ENCODE measurements around the gene SHFL.
A peak's percentile ranks its signal among the peaks of the same experiment; 100 is the strongest.

SHFL gene

GRCh38 chr19:10085641-10086590 is at the start of gene SHFL:
Gene SHFL (plus strand): TSS chr19:10086317. CDS start chr19:10086428, 111 bp downstream.
- FAIRE-seq = no peak

GRCh38 chr19:10036601-10037071 is 49.5 kb upstream of the SHFL start:
- no peak for FAIRE-seq

GRCh38 chr19:10037367-10037766 is 48.8 kb upstream of the SHFL start:
- no peak for FAIRE-seq

GRCh38 chr19:10037809-10038208 is 48.3 kb upstream of the SHFL start:
- FAIRE-seq = no peak

GRCh38 chr19:10043286-10043927 is 42.7 kb upstream of the SHFL start:
- no peak for FAIRE-seq

GRCh38 chr19:10044390-10044789 is 41.7 kb upstream of the SHFL start:
- FAIRE-seq = no peak

- no peak for FAIRE-seq
Observed at GRCh38 chr19:10045371-10045770, 40.7 kb upstream of the SHFL start.

- no peak for FAIRE-seq
Observed at GRCh38 chr19:10049626-10050025, 36.5 kb upstream of the SHFL start.

- no peak for FAIRE-seq
Observed at GRCh38 chr19:10052602-10053360, 33.3 kb upstream of the SHFL start.

GRCh38 chr19:10061717-10062310 is 24.3 kb upstream of the SHFL start:
- FAIRE-seq = no peak

- FAIRE-seq = no peak
Observed at GRCh38 chr19:10068205-10068604, 17.9 kb upstream of the SHFL start.

GRCh38 chr19:10069046-10069445 is 17.1 kb upstream of the SHFL start:
- FAIRE-seq = no peak

- no peak for FAIRE-seq
Observed at GRCh38 chr19:10070730-10071446, 15.2 kb upstream of the SHFL start.

GRCh38 chr19:10074153-10074552 is 12.0 kb upstream of the SHFL start:
- peak; percentile 74 for FAIRE-seq

GRCh38 chr19:10076535-10076934 is 9.6 kb upstream of the SHFL start:
- no peak for FAIRE-seq

GRCh38 chr19:10078329-10078728 is 7.8 kb upstream of the SHFL start:
- FAIRE-seq = no peak

GRCh38 chr19:10079031-10079453 is 7.1 kb upstream of the SHFL start:
- no peak for FAIRE-seq

- FAIRE-seq = no peak
Observed at GRCh38 chr19:10083911-10084310, 2.2 kb upstream of the SHFL start.

- no peak for FAIRE-seq
Observed at GRCh38 chr19:10084803-10085202, 1.3 kb upstream of the SHFL start.

- FAIRE-seq = no peak
Observed at GRCh38 chr19:10086591-10087192, 575 bp downstream of the SHFL start.

GRCh38 chr19:10087296-10088061 is 1.4 kb downstream of the SHFL start:
- no peak for FAIRE-seq
